ENCODE results near the gene NOTO.

NOTO gene

DNA sequence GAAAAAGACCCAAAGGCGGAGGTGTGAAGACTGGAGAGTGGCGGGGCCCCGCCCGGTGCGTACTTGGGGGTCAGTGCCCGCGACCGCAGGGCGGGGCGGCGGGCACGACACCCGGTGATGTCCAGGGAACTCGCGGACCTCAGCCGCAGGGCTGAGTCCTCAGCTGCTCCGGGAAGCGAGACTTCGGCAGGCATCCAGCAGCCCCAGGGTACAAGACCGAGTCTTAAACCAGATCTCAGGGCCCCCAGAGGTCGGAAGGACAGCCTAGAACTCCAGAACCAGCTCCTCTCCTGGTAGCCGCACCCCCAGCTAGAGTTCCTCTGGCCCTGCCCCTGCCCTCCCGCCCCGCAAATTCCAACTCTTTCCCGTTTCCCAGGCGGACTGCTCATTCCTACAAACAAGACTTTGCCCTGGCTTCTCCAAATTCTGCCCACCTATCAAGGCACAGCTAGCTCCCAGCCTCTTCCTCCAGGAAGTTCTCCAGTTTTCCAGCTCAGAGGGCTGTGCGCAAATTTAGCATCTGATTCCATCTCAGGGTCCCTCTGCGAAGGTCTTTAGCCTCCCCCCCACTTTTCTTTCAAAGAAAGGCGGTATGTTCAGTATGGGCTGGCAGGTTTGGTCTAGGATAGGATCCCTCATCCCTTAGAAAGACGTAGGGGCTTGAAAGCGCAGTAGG lies 26.0 kb upstream of the NOTO start:
- Mint-ChIP-seq H3K4me1 (peaks cover 28% of the 10 kb centered on the region), H3K9me3 (no peaks in the 10 kb centered on the region), H3K4me3 (peak overlapping the region; percentile 84), H3K27ac (no peak overlapping the region), H3K27me3 (ENCODE audit: low read depth, poor library complexity) (peaks cover 94% of the 10 kb centered on the region), H3K36me3 (ENCODE audit: low read depth) (no peaks in the 10 kb centered on the region)
- DNase-seq = peak; percentile 28
- TF ChIP-seq, protein P1, sequence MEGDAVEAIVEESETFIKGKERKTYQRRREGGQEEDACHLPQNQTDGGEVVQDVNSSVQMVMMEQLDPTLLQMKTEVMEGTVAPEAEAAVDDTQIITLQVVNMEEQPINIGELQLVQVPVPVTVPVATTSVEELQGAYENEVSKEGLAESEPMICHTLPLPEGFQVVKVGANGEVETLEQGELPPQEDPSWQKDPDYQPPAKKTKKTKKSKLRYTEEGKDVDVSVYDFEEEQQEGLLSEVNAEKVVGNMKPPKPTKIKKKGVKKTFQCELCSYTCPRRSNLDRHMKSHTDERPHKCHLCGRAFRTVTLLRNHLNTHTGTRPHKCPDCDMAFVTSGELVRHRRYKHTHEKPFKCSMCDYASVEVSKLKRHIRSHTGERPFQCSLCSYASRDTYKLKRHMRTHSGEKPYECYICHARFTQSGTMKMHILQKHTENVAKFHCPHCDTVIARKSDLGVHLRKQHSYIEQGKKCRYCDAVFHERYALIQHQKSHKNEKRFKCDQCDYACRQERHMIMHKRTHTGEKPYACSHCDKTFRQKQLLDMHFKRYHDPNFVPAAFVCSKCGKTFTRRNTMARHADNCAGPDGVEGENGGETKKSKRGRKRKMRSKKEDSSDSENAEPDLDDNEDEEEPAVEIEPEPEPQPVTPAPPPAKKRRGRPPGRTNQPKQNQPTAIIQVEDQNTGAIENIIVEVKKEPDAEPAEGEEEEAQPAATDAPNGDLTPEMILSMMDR (IDR thresholded peaks at IDR 0.05) = no peak

GRCh38 chr2:73176881-73177644 lies 25.3 kb upstream of the NOTO start:
- DNase-seq = peak; percentile 97
- Mint-ChIP-seq H3K4me3 (peak overlapping the region; percentile 84), H3K4me1 (peaks cover 28% of the 10 kb centered on the region), H3K27ac (no peak overlapping the region), H3K27me3 (ENCODE audit: low read depth, poor library complexity) (peaks cover 92% of the 10 kb centered on the region), H3K36me3 (ENCODE audit: low read depth) (no peaks in the 10 kb centered on the region), H3K9me3 (no peaks in the 10 kb centered on the region)
- TF ChIP-seq, protein P1 (IDR thresholded peaks at IDR 0.05) = peak; percentile 98

GRCh38 chr2:73177645-73178255 lies 24.6 kb upstream of the NOTO start:
- H3K36me3 Mint-ChIP-seq (ENCODE audit: low read depth) = no peaks in the 10 kb centered on the region
- peak overlapping the region; percentile 84 for H3K4me3 Mint-ChIP-seq
- no peak overlapping the region for H3K27ac Mint-ChIP-seq

DNA sequence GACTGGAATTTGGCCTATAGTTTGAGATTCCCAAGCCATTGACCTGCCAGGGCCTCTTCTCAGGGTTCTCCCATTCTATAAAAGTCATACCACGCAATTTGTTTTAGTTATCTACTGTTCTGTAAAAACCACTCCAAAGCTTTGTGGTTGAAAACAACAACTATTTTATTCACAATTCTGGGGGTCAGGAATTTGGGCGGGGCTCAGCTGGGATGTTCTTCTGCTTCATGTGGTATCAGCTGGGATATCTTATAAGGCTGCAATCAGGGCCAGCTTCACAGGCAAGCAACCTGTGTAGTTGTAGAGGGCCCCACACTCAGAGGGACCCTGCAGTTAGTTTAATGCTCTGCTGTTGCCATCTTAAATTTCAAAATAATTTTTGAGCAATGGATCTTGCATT lies 16.4 kb upstream of the NOTO start:
- Mint-ChIP-seq H3K27ac (no peak overlapping the region), H3K27me3 (ENCODE audit: low read depth, poor library complexity) (peaks cover 85% of the 10 kb centered on the region)

More at GRCh38 chr2:73177645-73178255, 24.6 kb upstream of the NOTO start:
- DNase-seq = no peak
- TF ChIP-seq, protein P1 (IDR thresholded peaks at IDR 0.05) = peak; percentile 36
- Mint-ChIP-seq H3K4me1 (peaks cover 28% of the 10 kb centered on the region), H3K27me3 (ENCODE audit: low read depth, poor library complexity) (peaks cover 92% of the 10 kb centered on the region), H3K9me3 (no peaks in the 10 kb centered on the region)

GRCh38 chr2:73187549-73187948 lies 14.8 kb upstream of the NOTO start:
- TF ChIP-seq, protein P1 (IDR thresholded peaks at IDR 0.05) = no peak
- Mint-ChIP-seq H3K27me3 (ENCODE audit: low read depth, poor library complexity) (peaks cover 87% of the 10 kb centered on the region), H3K9me3 (peaks cover 8% of the 10 kb centered on the region), H3K4me3 (no peak overlapping the region), H3K36me3 (ENCODE audit: low read depth) (no peaks in the 10 kb centered on the region), H3K4me1 (no peaks in the 10 kb centered on the region), H3K27ac (no peak overlapping the region)
- DNase-seq = no peak

More for the DNA sequence above, 16.4 kb upstream of the NOTO start:
- Mint-ChIP-seq H3K36me3 (ENCODE audit: low read depth) (no peaks in the 10 kb centered on the region), H3K4me3 (no peak overlapping the region), H3K9me3 (peaks cover 8% of the 10 kb centered on the region), H3K4me1 (no peaks in the 10 kb centered on the region)
- DNase-seq = no peak
- TF ChIP-seq, protein P1 (IDR thresholded peaks at IDR 0.05) = no peak

Data from nephron progenitor cell (in vitro differentiated cells).